ENCODE data around the gene UPK3A. TPM values are rescaled to one million over a fixed set of nuclear protein-coding genes. Genes with fewer than 3 reads are reported as not detected.

The UPK3A gene
- total RNA-seq, result not detected

DNA sequence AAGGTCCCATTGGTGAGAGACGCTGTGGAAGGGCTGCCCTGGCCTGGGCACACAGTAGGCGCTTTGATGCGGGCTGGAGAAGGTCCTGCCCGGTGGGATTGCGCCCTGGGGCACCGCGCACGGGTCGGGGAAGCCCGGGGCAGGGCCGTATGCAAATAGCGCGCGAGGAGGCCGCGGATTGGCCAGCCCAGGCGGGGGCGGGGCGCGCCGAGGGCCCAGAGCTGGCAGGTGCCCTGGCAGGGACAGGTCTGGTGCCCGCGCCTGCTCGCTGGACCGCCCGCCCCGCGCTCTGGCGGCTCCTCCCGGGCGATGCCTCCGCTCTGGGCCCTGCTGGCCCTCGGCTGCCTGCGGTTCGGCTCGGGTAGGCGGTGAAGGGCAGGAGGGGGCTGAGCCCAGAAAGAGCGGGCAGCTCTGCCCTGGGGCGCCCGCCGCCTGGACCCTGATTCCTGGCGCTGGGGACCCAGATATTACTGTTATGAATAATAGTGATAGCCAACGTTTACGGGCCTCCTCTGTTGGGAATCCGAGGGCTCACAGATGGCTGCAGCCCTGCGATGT lies at the start of gene UPK3A:
TSS of gene UPK3A (plus strand) at position 245 of the 558 bp plus-strand sequence. CDS start at position 310, 65 bp downstream.
- Histone ChIP-seq H3K9me3 (no peaks in the 10 kb centered on the region), H3K4me1 (peaks cover 16% of the 10 kb centered on the region), H3K27ac (no peak within 1 kb of the TSS), H3K4me3 (peak within 1 kb of the TSS; percentile 29), H3K27me3 (no peaks in the 10 kb centered on the region), H3K36me3 (no peaks in the 10 kb centered on the region)
- no peak for DNase-seq (ENCODE audit: low spot score in 2 of 2)
- WGBS, result 34% methylated on average over 9 of the region's 46 CpGs
- TF ChIP-seq EP300 (IDR thresholded peaks at IDR 0.05), result no peak
- TF ChIP-seq POLR2AphosphoS5 (IDR thresholded peaks at IDR 0.05), result no peak
- TF ChIP-seq, protein P1, sequence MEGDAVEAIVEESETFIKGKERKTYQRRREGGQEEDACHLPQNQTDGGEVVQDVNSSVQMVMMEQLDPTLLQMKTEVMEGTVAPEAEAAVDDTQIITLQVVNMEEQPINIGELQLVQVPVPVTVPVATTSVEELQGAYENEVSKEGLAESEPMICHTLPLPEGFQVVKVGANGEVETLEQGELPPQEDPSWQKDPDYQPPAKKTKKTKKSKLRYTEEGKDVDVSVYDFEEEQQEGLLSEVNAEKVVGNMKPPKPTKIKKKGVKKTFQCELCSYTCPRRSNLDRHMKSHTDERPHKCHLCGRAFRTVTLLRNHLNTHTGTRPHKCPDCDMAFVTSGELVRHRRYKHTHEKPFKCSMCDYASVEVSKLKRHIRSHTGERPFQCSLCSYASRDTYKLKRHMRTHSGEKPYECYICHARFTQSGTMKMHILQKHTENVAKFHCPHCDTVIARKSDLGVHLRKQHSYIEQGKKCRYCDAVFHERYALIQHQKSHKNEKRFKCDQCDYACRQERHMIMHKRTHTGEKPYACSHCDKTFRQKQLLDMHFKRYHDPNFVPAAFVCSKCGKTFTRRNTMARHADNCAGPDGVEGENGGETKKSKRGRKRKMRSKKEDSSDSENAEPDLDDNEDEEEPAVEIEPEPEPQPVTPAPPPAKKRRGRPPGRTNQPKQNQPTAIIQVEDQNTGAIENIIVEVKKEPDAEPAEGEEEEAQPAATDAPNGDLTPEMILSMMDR (IDR thresholded peaks at IDR 0.05), result no peak
- no peak for TF ChIP-seq POLR2A (IDR thresholded peaks at IDR 0.05)

DNA sequence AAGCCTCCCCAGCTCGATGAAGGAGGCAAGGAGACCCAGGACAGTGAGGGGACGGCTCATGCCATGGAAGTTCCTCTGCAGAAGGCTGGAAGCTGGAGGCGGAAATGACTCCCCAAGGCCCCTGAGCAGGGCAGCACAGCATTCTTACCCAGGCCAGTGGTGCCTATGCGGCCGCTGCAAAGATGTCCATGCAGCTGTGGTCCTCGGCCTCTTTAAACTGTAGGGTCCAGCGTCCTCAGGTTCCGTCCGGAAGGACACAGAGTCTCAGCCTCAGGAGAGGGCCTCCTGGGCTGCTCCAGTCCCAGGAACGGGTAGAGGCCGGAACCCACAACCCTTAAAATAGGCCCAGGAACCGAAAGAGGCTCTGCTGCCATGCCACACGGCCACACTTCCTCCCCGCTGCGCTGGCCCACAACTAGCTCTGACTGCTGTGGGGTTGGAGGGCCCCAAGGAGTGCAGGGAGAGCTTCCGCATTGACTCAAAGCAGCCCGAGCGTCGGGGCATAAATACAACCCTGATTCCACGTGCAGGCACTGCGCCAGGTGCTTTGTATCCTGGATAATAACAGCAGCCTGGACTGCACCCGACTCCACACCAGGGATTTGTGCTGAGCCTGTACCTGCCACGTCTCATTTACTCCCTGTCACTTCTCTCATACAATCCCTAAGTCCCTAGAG lies 49.5 kb upstream of the UPK3A start:
- DNase-seq (ENCODE audit: low spot score in 2 of 2), result no peak
- peaks cover 68% of the 10 kb centered on the region for H3K4me1 ChIP-seq

GRCh38 chr22:45235851-45236342 lies 48.9 kb upstream of the UPK3A start:
- peaks cover 12% of the 10 kb centered on the region for H3K36me3 ChIP-seq
- H3K4me3 ChIP-seq, result no peak overlapping the region
- peaks cover 62% of the 10 kb centered on the region for H3K4me1 ChIP-seq
- no peaks in the 10 kb centered on the region for H3K27me3 ChIP-seq
- DNase-seq (ENCODE audit: low spot score in 2 of 2), result no peak
- 80% methylated on average over 19 of the region's 20 CpGs for WGBS
- TF ChIP-seq, protein P1 (IDR thresholded peaks at IDR 0.05), result no peak
- H3K9me3 ChIP-seq, result no peaks in the 10 kb centered on the region
- no peak overlapping the region for H3K27ac ChIP-seq

More for the DNA sequence above, 49.5 kb upstream of the UPK3A start:
- no peak overlapping the region for H3K4me3 ChIP-seq
- H3K27me3 ChIP-seq, result no peaks in the 10 kb centered on the region
- 60% methylated on average over 16 of the region's 23 CpGs for WGBS
- peak overlapping the region; percentile 12 for H3K27ac ChIP-seq
- peaks cover 12% of the 10 kb centered on the region for H3K36me3 ChIP-seq
- TF ChIP-seq POLR2A (IDR thresholded peaks at IDR 0.05) (no peak), EP300 (IDR thresholded peaks at IDR 0.05) (no peak), POLR2AphosphoS5 (IDR thresholded peaks at IDR 0.05) (no peak)
- TF ChIP-seq, protein P1 (IDR thresholded peaks at IDR 0.05), result no peak
- no peaks in the 10 kb centered on the region for H3K9me3 ChIP-seq

DNA sequence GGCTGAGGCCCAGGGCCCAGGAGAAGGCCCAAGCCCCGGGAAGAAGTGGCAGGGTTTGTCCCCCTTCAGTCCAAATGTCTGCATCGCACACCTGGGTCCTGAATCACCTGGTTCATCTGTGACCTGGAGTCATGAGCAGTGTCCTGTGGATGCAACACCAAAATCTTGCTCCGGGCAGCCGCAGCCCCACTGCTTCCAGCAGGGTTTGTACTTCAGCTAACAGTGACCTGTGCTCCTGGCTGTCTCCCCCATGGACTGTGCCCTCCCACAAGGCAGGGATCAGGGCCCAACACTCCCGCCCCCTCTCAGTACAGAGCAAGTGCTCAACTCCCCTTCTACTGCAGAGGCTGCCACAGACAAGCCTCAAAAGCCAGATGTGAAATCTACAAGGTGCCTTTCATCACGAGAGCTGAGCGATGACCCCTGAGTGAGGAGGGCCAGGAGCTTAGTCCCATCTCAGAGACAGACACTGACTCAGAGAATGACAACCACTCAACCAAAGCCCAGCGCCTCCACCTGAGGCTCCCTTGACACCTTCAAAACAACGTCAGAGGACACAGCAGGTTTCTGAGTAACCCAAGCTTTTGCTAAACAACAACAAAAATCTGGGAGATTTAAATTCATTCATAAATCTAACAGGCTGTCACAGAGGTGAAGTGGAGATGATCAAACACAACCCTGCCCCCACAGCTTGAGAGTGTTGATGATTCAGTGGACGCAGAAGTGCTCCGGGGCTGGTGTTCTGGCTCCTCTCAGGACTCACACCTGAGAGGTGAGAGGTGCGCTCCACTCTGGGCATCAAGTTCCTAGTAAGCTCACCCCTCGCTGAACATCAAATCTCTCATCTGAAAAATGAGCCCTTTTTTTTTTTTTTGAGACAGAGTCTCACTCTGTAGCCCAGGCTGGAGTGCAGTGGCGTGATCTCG lies 47.4 kb upstream of the UPK3A start:
- no peak overlapping the region for H3K4me3 ChIP-seq
- peaks cover 12% of the 10 kb centered on the region for H3K36me3 ChIP-seq
- peaks cover 62% of the 10 kb centered on the region for H3K4me1 ChIP-seq
- TF ChIP-seq, protein P1 (IDR thresholded peaks at IDR 0.05), result no peak
- TF ChIP-seq EP300 (IDR thresholded peaks at IDR 0.05) (no peak), POLR2AphosphoS5 (IDR thresholded peaks at IDR 0.05) (no peak), POLR2A (IDR thresholded peaks at IDR 0.05) (no peak)
- H3K9me3 ChIP-seq, result no peaks in the 10 kb centered on the region
- H3K27me3 ChIP-seq, result no peaks in the 10 kb centered on the region
- 89% methylated on average over 15 of the region's 15 CpGs for WGBS
- no peak overlapping the region for H3K27ac ChIP-seq
- DNase-seq (ENCODE audit: low spot score in 2 of 2), result no peak
